GDM1 (cell line): Measurements from ENCODE around the gene LSM8.
"Not testable (repeated sequence)": the region's sequence is repeated elsewhere in the genome, so short reads cannot be mapped to it uniquely, and the experiment has no call there.

Source experiments
- DNase-seq: peaks from one replicate; lab custom pipeline; 2025; lab: John Stamatoyannopoulos, UW

The LSM8 gene

GRCh38 chr7:118214051-118214832 is 30.3 kb downstream of the LSM8 start:
- DNase-seq: peak; percentile 15

DNA sequence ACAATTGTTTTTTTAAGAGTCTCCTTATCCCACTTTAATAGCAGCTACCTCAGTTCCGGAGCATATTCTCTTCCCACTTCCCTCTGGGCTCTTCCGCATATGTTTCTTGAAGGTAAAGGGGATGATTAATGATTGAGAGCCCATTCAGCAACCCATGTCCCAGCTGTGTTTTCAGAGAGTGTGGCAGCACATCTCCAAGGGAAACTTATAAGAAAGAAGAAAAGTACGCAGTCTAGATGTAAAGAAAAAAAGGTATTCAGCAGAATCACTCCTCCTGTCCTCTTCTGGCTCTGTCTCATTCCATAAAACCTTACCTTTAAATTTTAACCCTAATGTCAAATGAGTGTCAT is 30.8 kb downstream of the LSM8 start:
- no peak for DNase-seq

DNA sequence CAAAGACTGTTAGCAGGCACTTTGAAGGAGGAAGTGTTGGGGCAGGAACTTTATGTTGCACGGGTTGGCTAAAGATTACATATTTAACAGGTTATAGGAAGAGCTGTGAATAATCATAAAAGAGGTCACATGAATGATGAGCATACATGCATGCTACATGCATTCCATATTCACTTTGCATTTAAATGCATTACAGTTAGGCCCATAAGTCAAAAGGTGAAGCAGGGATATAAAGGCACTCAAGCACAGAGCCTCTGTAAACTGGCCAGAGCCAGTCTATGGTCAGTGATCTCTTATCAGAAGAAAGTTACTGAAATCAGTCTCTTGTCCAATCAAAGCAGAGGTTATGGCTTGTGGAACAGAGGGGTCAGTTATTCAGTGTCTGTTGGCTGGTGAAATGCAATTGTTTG is 33.3 kb downstream of the LSM8 start:
- DNase-seq: no peak

GRCh38 chr7:118218413-118219156 is 34.6 kb downstream of the LSM8 start:
- no peak for DNase-seq

DNA sequence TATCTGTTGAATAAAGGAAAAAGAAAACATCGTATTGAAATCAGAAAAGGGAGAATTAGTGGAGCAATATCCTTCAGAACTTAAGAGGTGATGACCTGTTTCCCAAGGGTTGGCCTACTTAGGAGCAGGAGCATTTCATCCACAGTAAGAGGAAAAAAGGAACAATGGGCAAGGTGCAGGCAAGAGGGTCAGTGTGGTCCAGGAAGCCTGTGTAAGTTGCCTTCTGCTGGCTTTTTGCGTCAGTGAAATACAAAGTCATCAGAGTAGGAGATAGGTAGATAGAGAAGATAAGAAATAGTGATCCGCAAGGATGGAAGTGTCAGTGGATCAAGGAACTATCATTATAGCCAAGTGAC is 35.2 kb downstream of the LSM8 start:
- DNase-seq: no peak

GRCh38 chr7:118220583-118220982 is 36.6 kb downstream of the LSM8 start:
- DNase-seq: no peak

GRCh38 chr7:118222591-118222990 is 38.6 kb downstream of the LSM8 start:
- DNase-seq: no peak

GRCh38 chr7:118224521-118224920 is 40.6 kb downstream of the LSM8 start, which contains the start of gene ANKRD7:
Gene ANKRD7, plus strand, starts transcription at chr7:118224704. Its CDS starts 127 bp downstream, at chr7:118224831.
- no peak for DNase-seq

DNA sequence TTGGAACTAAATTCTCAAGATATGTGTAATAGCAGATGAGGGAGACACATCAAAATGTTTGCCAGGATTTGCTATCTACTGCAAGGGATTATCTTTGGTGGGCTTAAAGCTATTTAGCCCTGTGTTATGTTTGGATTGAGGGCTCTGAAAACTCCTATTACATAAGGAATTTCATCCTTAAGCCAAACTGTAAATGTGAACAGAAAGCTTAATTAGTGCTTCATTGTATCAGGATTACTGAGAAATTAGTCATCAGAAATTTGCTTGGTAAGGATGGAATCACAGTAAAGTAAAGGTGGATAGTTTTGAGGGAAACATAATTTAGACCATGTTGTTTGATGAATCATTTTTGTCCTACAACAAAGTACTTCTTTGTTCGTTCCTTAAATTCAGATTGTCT is 48.9 kb downstream of the LSM8 start:
- no peak for DNase-seq

DNA sequence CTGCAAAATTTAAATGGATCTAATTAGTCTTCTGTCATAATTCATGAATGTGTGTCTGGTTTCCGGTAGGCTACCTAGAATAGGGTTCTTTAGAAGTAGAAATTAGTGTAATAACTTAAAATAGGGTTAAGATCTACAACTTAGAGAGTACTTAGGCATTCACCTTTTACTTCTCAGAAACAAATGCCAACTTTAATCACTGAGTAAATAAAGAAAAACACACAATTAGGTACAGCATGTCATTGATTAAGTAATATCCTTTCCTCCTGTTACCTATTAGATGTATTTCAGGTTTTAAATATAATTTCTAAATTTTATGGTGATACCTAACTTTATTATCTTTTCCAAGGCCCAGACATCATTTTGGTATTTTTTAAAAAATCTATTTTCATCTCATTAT is 49.8 kb downstream of the LSM8 start:
- DNase-seq: no peak

DNA sequence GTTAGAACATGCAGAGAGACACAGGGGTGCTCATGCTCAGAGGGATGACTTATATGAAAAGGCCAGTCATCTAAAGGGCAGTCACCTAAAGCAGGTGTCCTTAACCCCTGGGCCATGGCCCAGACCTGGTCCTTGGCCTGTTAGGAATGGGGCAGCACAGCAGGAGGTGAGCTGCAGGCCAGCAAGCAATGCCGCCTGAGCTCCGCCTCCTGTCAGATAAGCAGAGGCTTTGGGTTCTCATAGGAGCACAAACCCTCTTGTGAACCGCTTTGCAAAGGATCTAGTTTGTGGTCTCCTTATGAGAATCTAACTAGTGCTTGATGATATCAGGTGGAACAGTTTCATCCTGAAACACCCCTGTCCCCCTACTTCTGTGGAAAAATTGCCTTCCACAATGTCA is 55.0 kb downstream of the LSM8 start:
- no peak for DNase-seq

- not testable (repeated sequence) for DNase-seq
Observed at GRCh38 chr7:118240320-118240719, 56.4 kb downstream of the LSM8 start.
